ENCODE data around the gene CLCN2. TPM values are rescaled to one million over a fixed set of nuclear protein-coding genes. Genes with fewer than 3 reads are reported as not detected.

The CLCN2 gene
- total RNA-seq = 8.4 TPM

GRCh38 chr3:184361532-184361931 lies at the start of gene CLCN2, which contains the start of gene POLR2H:
Gene CLCN2, minus strand, starts transcription at chr3:184361605. Its CDS starts 126 bp downstream, at chr3:184361479.
Gene POLR2H, plus strand, starts transcription at chr3:184361710. Its CDS starts 1,783 bp downstream, at chr3:184363493.
- DNase-seq = peak; percentile 73

- no peak for DNase-seq
These were observed 48.6 kb upstream of the CLCN2 start for GRCh38 chr3:184409946-184410500.

GRCh38 chr3:184409331-184409926 lies 48.0 kb upstream of the CLCN2 start:
- DNase-seq = no peak

- DNase-seq = no peak
These were observed 43.9 kb upstream of the CLCN2 start for GRCh38 chr3:184405075-184406030.

GRCh38 chr3:184399410-184399809 lies 38.0 kb upstream of the CLCN2 start:
- no peak for DNase-seq

GRCh38 chr3:184395320-184395660 lies 33.9 kb upstream of the CLCN2 start:
- DNase-seq = no peak

- DNase-seq = no peak
These were observed 29.9 kb upstream of the CLCN2 start for GRCh38 chr3:184391266-184391665.

- no peak for DNase-seq
These were observed 28.6 kb upstream of the CLCN2 start for GRCh38 chr3:184389935-184390528.

GRCh38 chr3:184389384-184389783 lies 28.0 kb upstream of the CLCN2 start:
- no peak for DNase-seq

GRCh38 chr3:184388936-184389230 lies 27.5 kb upstream of the CLCN2 start:
- no peak for DNase-seq

- no peak for DNase-seq
These were observed 26.9 kb upstream of the CLCN2 start for GRCh38 chr3:184388164-184388935.

- no peak for DNase-seq
These were observed 25.8 kb upstream of the CLCN2 start for GRCh38 chr3:184387174-184387714.

GRCh38 chr3:184386047-184386806 lies 24.8 kb upstream of the CLCN2 start:
- DNase-seq = no peak

- DNase-seq = peak; percentile 52
These were observed 23.5 kb upstream of the CLCN2 start for GRCh38 chr3:184384856-184385422.

- DNase-seq = no peak
These were observed 22.9 kb upstream of the CLCN2 start for GRCh38 chr3:184384342-184384741.

- DNase-seq = no peak
These were observed 21.8 kb upstream of the CLCN2 start for GRCh38 chr3:184383033-184383740.

- DNase-seq = no peak
These were observed 21.1 kb upstream of the CLCN2 start for GRCh38 chr3:184382326-184383032.

- no peak for DNase-seq
These were observed 20.1 kb upstream of the CLCN2 start for GRCh38 chr3:184381261-184382224.
